IMR-90 (cell line): ENCODE data around the gene PTGDR.

Experiments
- BHLHE40 ChIP-seq: fragments of 150-350 bp; IDR thresholded peaks from 2 replicates; pipeline ENCODE4 v1.6.1; 2016; ENCODE audit warnings: mild to moderate bottlenecking, low read depth, low read length
- CEBPB ChIP-seq: IDR thresholded peaks from 2 replicates; pipeline ENCODE4 v1.6.1; 2012; ENCODE audit warnings: low read depth, low read length, improper control_type of control experiment
- FOS ChIP-seq: fragments of 150-350 bp; IDR thresholded peaks from 2 replicates; pipeline ENCODE4 v1.6.1; 2016; ENCODE audit warnings: low read depth, low read length
- MAZ ChIP-seq: IDR thresholded peaks from 2 replicates; pipeline ENCODE4 v1.6.1; 2012; ENCODE audit warnings: low read depth, mild to moderate bottlenecking, low read length, improper control_type of control experiment, moderate library complexity, borderline replicate concordance
- MXI1 ChIP-seq: IDR thresholded peaks from 2 replicates; pipeline ENCODE4 v1.6.1; 2012; ENCODE audit warnings: low read depth, mild to moderate bottlenecking, low read length, moderate library complexity, borderline replicate concordance
- NFE2L2 ChIP-seq: fragments of 150-350 bp; IDR thresholded peaks from 2 replicates; pipeline ENCODE4 v1.6.1; 2016; ENCODE audit warnings: low read depth, mild to moderate bottlenecking, low read length
- POLR2A ChIP-seq: IDR thresholded peaks from 2 replicates; pipeline ENCODE4 v1.6.1; 2012; ENCODE audit warnings: mild to moderate bottlenecking, low read depth, low read length
- RAD21 ChIP-seq: IDR thresholded peaks from 2 replicates; pipeline ENCODE4 v1.6.1; 2012; ENCODE audit warnings: low read length, improper control_type of control experiment
- RFX5 ChIP-seq: IDR thresholded peaks from 2 replicates; pipeline ENCODE4 v1.8.0; 2012; ENCODE audit warnings: low read depth, mild to moderate bottlenecking, low read length, moderate library complexity
- SMC3 ChIP-seq: fragments of 150-350 bp; IDR thresholded peaks from 2 replicates; pipeline ENCODE4 v1.6.1; 2016; ENCODE audit warnings: low read depth, mild to moderate bottlenecking, antibody characterized with exemption, low read length, moderate library complexity
- TF ChIP-seq, protein P1 (sequence below): conservative IDR thresholded peaks from 2 replicates; pipeline ENCODE4 v1.5.1; 2012; ENCODE audit warnings: mild to moderate bottlenecking, low read depth, low read length, improper control_type of control experiment
- TF ChIP-seq, protein P2 (sequence below): fragments of 150-350 bp; IDR thresholded peaks from 2 replicates; pipeline ENCODE4 v1.6.1; 2017; ENCODE audit warnings: mild to moderate bottlenecking, antibody characterized with exemption, low read length, low read depth

DNA sequence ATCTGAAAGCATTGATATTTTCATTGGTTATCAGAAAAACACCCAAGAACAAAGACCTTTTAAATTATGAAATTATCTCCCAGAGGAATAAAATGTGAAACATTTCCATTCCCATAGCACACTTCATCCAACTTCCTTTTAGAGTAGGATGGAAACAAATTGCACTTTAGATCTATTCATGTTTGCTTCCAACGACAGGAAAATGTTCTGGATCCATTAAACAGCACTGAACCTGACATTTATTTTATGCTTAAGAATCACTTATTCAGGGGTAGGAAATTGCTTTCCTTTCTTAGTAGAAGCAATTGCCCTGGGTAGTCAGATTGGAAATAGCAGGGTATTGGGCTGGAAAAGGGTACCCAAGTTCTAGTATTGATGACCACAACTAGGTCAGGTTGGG is 28.8 kb upstream of the PTGDR start:
- TF ChIP-seq, protein P1, sequence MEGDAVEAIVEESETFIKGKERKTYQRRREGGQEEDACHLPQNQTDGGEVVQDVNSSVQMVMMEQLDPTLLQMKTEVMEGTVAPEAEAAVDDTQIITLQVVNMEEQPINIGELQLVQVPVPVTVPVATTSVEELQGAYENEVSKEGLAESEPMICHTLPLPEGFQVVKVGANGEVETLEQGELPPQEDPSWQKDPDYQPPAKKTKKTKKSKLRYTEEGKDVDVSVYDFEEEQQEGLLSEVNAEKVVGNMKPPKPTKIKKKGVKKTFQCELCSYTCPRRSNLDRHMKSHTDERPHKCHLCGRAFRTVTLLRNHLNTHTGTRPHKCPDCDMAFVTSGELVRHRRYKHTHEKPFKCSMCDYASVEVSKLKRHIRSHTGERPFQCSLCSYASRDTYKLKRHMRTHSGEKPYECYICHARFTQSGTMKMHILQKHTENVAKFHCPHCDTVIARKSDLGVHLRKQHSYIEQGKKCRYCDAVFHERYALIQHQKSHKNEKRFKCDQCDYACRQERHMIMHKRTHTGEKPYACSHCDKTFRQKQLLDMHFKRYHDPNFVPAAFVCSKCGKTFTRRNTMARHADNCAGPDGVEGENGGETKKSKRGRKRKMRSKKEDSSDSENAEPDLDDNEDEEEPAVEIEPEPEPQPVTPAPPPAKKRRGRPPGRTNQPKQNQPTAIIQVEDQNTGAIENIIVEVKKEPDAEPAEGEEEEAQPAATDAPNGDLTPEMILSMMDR = no peak
- TF ChIP-seq POLR2A = no peak
- TF ChIP-seq SMC3 = no peak
- TF ChIP-seq, protein P2, sequence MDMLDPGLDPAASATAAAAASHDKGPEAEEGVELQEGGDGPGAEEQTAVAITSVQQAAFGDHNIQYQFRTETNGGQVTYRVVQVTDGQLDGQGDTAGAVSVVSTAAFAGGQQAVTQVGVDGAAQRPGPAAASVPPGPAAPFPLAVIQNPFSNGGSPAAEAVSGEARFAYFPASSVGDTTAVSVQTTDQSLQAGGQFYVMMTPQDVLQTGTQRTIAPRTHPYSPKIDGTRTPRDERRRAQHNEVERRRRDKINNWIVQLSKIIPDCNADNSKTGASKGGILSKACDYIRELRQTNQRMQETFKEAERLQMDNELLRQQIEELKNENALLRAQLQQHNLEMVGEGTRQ = no peak
- TF ChIP-seq MXI1 = no peak
- no peak for TF ChIP-seq RAD21
- TF ChIP-seq CEBPB = no peak
- TF ChIP-seq BHLHE40 = no peak
- TF ChIP-seq RFX5 = no peak
- no peak for TF ChIP-seq FOS
- TF ChIP-seq NFE2L2 = no peak
- no peak for TF ChIP-seq MAZ
